DOHH2 (cell line): ENCODE data around the gene VWA5B1.

ENCODE experiments used
- H3F3A ChIP-seq: fragments of 200-600 bp; sonication (generic), shearing (Covaris generic); 2 replicates; pipeline ENCODE4 v1.6.0; 2016; ENCODE audit warnings: antibody characterized with exemption, mild to moderate bottlenecking; ENCODE audit not compliant: control insufficient read depth, insufficient read depth
- H3K27ac ChIP-seq: fragments of 200-600 bp; sonication (generic); 2 replicates; pipeline ENCODE4 v1.5.1; 2014; ENCODE audit warnings: low read depth, mild to moderate bottlenecking, low read length, moderate library complexity
- H3K27me3 ChIP-seq: fragments of 200-600 bp; sonication (generic); 2 replicates; pipeline ENCODE4 v1.6.1; 2014; ENCODE audit warnings: mild to moderate bottlenecking, low read length, mixed read lengths; ENCODE audit not compliant: control insufficient read depth
- H3K36me3 ChIP-seq: fragments of 200-600 bp; sonication (generic); 2 replicates; pipeline ENCODE4 v1.6.1; 2014; ENCODE audit warnings: mild to moderate bottlenecking, low read length, moderate library complexity, mixed read lengths; ENCODE audit not compliant: control insufficient read depth
- H3K4me1 ChIP-seq: fragments of 200-600 bp; sonication (generic); 2 replicates; pipeline ENCODE4 v1.6.1; 2014; ENCODE audit warnings: mild to moderate bottlenecking, low read length, mixed read lengths; ENCODE audit not compliant: control insufficient read depth
- H3K4me2 ChIP-seq: fragments of 200-600 bp; sonication (generic); 2 replicates; pipeline ENCODE4 v1.6.0; 2014; ENCODE audit warnings: mild to moderate bottlenecking, low read length, moderate library complexity
- H3K4me3 ChIP-seq: fragments of 200-600 bp; sonication (generic); 2 replicates; pipeline ENCODE4 v1.5.1; 2014; ENCODE audit warnings: mild to moderate bottlenecking, low read length, mixed read lengths
- H3K79me2 ChIP-seq: fragments of 200-600 bp; sonication (generic); 2 replicates; pipeline ENCODE4 v1.6.1; 2014; ENCODE audit warnings: mild to moderate bottlenecking, low read length, mixed read lengths; ENCODE audit not compliant: control insufficient read depth
- H3K9me2 ChIP-seq: fragments of 200-600 bp; sonication (generic); replicated peaks from 2 replicates; pipeline ENCODE4 v1.6.1; 2014; ENCODE audit warnings: mild to moderate bottlenecking, low read length, mixed read lengths; ENCODE audit not compliant: control insufficient read depth
- H3K9me3 ChIP-seq: fragments of 200-600 bp; sonication (generic); 2 replicates; pipeline ENCODE4 v1.6.1; 2014; ENCODE audit warnings: antibody characterized with exemption, low read length, mixed read lengths; ENCODE audit not compliant: control insufficient read depth, insufficient read depth
- H4K20me1 ChIP-seq: fragments of 200-600 bp; sonication (generic); 2 replicates; pipeline ENCODE4 v1.6.0; 2014; ENCODE audit warnings: low read depth, mild to moderate bottlenecking, antibody characterized with exemption, low read length, moderate library complexity; ENCODE audit not compliant: control insufficient read depth, insufficient read depth
- EZH2phosphoT487 ChIP-seq: fragments of 200-600 bp; sonication (generic); IDR thresholded peaks from 2 replicates; pipeline ENCODE4 v1.6.1; 2017; ENCODE audit warnings: borderline replicate concordance, mild to moderate bottlenecking, antibody characterized with exemption, low read length, moderate library complexity, mixed read lengths
- TF ChIP-seq, protein P1 (sequence below): fragments of 200-600 bp; sonication (generic); IDR thresholded peaks from one replicate; pipeline ENCODE4 v1.5.1; 2014; ENCODE audit warnings: antibody characterized with exemption, mild to moderate bottlenecking, low read depth, low read length; ENCODE audit not compliant: poor library complexity, severe bottlenecking

VWA5B1 gene

DNA sequence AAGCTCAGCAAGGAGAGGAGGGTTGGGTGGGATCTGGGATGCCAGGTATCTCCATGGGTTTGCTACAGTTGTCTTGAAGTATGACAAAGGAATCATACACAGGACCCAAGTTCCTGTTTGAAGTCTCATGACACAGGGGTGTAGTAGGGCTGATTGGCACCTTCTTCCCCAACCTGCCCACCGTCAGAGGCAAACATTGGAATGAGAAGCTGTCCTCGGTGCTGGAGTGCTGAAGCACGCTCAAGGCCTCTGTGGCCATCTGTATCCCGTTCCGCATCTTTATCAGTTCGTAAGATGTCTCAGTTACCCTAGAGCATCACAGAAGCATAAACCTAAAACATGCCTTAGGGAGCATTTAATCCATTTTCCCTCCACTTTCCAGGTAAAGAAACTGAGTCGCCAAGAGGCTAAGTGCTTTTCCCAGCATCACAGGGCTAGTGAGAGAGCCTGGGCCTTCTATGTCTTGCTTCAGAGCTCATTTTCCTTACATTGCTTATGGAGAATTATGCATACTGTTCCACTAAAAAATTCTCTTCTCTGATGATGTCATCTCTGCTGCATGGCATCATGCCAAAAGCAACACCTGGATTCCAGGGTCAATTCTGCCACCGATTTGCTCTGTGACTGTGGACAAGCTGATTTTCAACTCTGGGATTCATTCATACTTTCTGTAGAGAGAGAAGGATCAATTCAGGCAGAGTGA lies 34.2 kb downstream of the VWA5B1 start:
- no peak overlapping the region for H3K4me2 ChIP-seq
- no peaks in the 10 kb centered on the region for H3K36me3 ChIP-seq
- no peak overlapping the region for H3K27ac ChIP-seq
- TF ChIP-seq EZH2phosphoT487 = no peak
- TF ChIP-seq, protein P1, sequence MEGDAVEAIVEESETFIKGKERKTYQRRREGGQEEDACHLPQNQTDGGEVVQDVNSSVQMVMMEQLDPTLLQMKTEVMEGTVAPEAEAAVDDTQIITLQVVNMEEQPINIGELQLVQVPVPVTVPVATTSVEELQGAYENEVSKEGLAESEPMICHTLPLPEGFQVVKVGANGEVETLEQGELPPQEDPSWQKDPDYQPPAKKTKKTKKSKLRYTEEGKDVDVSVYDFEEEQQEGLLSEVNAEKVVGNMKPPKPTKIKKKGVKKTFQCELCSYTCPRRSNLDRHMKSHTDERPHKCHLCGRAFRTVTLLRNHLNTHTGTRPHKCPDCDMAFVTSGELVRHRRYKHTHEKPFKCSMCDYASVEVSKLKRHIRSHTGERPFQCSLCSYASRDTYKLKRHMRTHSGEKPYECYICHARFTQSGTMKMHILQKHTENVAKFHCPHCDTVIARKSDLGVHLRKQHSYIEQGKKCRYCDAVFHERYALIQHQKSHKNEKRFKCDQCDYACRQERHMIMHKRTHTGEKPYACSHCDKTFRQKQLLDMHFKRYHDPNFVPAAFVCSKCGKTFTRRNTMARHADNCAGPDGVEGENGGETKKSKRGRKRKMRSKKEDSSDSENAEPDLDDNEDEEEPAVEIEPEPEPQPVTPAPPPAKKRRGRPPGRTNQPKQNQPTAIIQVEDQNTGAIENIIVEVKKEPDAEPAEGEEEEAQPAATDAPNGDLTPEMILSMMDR = no peak
- no peaks in the 10 kb centered on the region for H3K79me2 ChIP-seq
- H3K9me3 ChIP-seq = no peaks in the 10 kb centered on the region
- no peaks in the 10 kb centered on the region for H3K9me2 ChIP-seq
- peaks cover 14% of the 10 kb centered on the region for H3K27me3 ChIP-seq
- no peaks in the 10 kb centered on the region for H3K4me1 ChIP-seq
- no peaks in the 10 kb centered on the region for H3F3A ChIP-seq
- no peaks in the 10 kb centered on the region for H4K20me1 ChIP-seq
- no peak overlapping the region for H3K4me3 ChIP-seq

DNA sequence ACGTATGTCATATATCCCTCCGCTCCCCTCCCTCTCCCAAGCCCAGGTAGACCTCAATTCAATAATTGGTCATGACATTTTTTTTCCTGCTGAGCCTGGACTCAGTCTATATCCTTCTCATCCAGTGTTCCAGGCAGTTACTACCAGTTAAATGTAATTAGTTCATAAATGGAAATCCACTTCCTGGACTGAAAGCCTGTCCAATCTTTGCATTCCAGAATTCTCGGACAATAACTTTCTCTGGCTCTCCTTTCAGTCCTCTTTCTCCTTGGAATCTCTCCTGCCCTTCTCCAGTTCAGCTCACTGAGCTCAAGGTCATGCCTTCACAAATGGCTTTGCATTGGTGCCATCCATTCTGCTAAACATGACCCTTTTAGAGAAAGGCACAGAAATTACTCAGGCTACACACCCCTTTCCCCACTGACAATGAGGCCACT lies 34.8 kb downstream of the VWA5B1 start:
- no peaks in the 10 kb centered on the region for H4K20me1 ChIP-seq
- H3K27me3 ChIP-seq = peaks cover 14% of the 10 kb centered on the region
- H3K9me2 ChIP-seq = no peaks in the 10 kb centered on the region
- H3K27ac ChIP-seq = no peak overlapping the region
- H3F3A ChIP-seq = no peaks in the 10 kb centered on the region
- TF ChIP-seq EZH2phosphoT487 = no peak
- TF ChIP-seq, protein P1 = no peak
- H3K79me2 ChIP-seq = no peaks in the 10 kb centered on the region
- no peaks in the 10 kb centered on the region for H3K36me3 ChIP-seq
- H3K9me3 ChIP-seq = no peaks in the 10 kb centered on the region
- H3K4me3 ChIP-seq = no peak overlapping the region
- no peak overlapping the region for H3K4me2 ChIP-seq
- H3K4me1 ChIP-seq = no peaks in the 10 kb centered on the region

DNA sequence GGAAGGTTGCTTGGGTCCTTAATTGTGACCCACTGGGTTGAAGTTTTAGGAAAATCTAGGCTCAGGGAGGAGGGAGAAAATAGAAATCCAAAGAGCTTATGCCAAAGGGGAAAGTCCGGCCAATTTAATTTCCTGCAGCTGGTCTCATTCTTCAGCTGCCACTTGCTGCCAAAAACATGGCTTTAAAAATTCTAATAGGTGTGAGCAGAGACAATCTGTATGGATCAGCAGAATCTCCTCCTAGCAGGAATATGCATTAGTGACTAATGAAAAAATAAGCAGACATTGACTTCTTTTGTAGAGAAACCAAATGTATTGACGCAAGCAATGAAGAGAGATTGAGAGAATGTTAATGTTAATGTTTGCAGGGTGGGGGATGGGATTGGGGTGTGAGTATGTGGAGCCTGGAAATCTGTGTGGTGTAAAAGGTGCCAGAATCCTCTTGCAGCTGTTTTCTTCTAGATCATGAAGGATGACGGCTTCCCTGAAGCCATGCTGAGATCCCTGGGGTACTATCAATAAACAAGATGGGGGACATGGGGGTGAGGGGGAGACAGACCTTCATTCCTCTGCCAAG lies 35.3 kb downstream of the VWA5B1 start:
- Histone ChIP-seq H3F3A (no peaks in the 10 kb centered on the region), H3K9me2 (no peaks in the 10 kb centered on the region), H3K79me2 (no peaks in the 10 kb centered on the region), H3K4me3 (no peak overlapping the region), H3K27ac (no peak overlapping the region), H3K36me3 (no peaks in the 10 kb centered on the region), H4K20me1 (no peaks in the 10 kb centered on the region), H3K27me3 (peaks cover 14% of the 10 kb centered on the region), H3K4me2 (no peak overlapping the region), H3K9me3 (no peaks in the 10 kb centered on the region), H3K4me1 (no peaks in the 10 kb centered on the region)
- no peak for TF ChIP-seq EZH2phosphoT487
- TF ChIP-seq, protein P1 = no peak
